OCI-LY1 (cell line): Measurements from ENCODE around the gene FBXW8.

Source experiments
- H2AFZ ChIP-seq: fragments of 200-600 bp; sonication (generic), shearing (Covaris generic); 2 replicates; pipeline ENCODE4 v1.6.0; 2014; ENCODE audit warnings: antibody characterized with exemption, mild to moderate bottlenecking, low read length
- H3F3A ChIP-seq: fragments of 200-600 bp; sonication (generic), shearing (Covaris generic); 2 replicates; pipeline ENCODE4 v1.6.0; 2014; ENCODE audit warnings: mild to moderate bottlenecking, antibody characterized with exemption, low read length, moderate library complexity; ENCODE audit not compliant: insufficient read depth
- H3K27ac ChIP-seq: fragments of 200-600 bp; sonication (generic); 2 replicates; pipeline ENCODE4 v1.5.1; 2014; ENCODE audit warnings: low read length, mixed run types, mild to moderate bottlenecking, low read depth; ENCODE audit not compliant: poor library complexity, severe bottlenecking
- H3K27me3 ChIP-seq: fragments of 200-600 bp; sonication (generic); 2 replicates; pipeline ENCODE4 v1.6.0; 2014; ENCODE audit warnings: antibody characterized with exemption, mild to moderate bottlenecking, low read length, moderate library complexity; ENCODE audit not compliant: insufficient read depth
- H3K36me3 ChIP-seq: fragments of 200-600 bp; sonication (generic); 2 replicates; pipeline ENCODE4 v1.6.1; 2014; ENCODE audit warnings: mild to moderate bottlenecking, antibody characterized with exemption, low read length, moderate library complexity, mixed read lengths; ENCODE audit not compliant: insufficient read depth
- H3K4me1 ChIP-seq: fragments of 200-600 bp; sonication (generic); 2 replicates; pipeline ENCODE4 v1.5.1; 2014; ENCODE audit warnings: mild to moderate bottlenecking, low read length, moderate library complexity; ENCODE audit not compliant: insufficient read depth, severe bottlenecking
- H3K4me2 ChIP-seq: fragments of 200-600 bp; sonication (generic), shearing (Covaris generic); 2 replicates; pipeline ENCODE4 v1.6.1; 2014; ENCODE audit warnings: low read length
- H3K4me3 ChIP-seq: fragments of 200-600 bp; sonication (generic); 2 replicates; pipeline ENCODE4 v1.5.1; 2014; ENCODE audit warnings: low read length, low read depth, mild to moderate bottlenecking, mixed read lengths; ENCODE audit not compliant: poor library complexity, severe bottlenecking
- H3K79me2 ChIP-seq: fragments of 200-600 bp; shearing (Covaris generic); 2 replicates; pipeline ENCODE4 v1.6.1; 2016; ENCODE audit warnings: mixed run types, low read length, mixed read lengths; ENCODE audit not compliant: insufficient read depth
- H3K9ac ChIP-seq: fragments of 200-600 bp; sonication (generic), shearing (Covaris generic); 2 replicates; pipeline ENCODE4 v1.6.1; 2014; ENCODE audit warnings: mild to moderate bottlenecking, low read length, mixed read lengths
- H3K9me2 ChIP-seq: fragments of 200-600 bp; sonication (generic), shearing (Covaris generic); 2 replicates; pipeline ENCODE4 v1.6.1; 2014; ENCODE audit warnings: low read depth, mild to moderate bottlenecking, low read length, mixed read lengths
- H3K9me3 ChIP-seq: fragments of 200-600 bp; shearing (Covaris generic); 2 replicates; pipeline ENCODE4 v1.6.1; 2014; ENCODE audit warnings: low read length, mixed read lengths
- H4K20me1 ChIP-seq: fragments of 200-600 bp; sonication (generic), shearing (Covaris generic); 2 replicates; pipeline ENCODE4 v1.6.0; 2016; ENCODE audit warnings: mild to moderate bottlenecking, low read length; ENCODE audit not compliant: insufficient read depth
- EZH2 ChIP-seq: fragments of 200-600 bp; sonication (generic), shearing (Covaris generic); IDR thresholded peaks from 2 replicates; pipeline ENCODE4 v1.8.0; 2017; ENCODE audit warnings: borderline replicate concordance, mixed run types, mild to moderate bottlenecking, antibody characterized with exemption, low read length, moderate library complexity, mixed read lengths
- TF ChIP-seq, protein P1 (sequence below): fragments of 200-600 bp; sonication (generic), shearing (Covaris generic); IDR thresholded peaks from 2 replicates; pipeline ENCODE4 v1.5.1; 2017; ENCODE audit warnings: mild to moderate bottlenecking, antibody characterized with exemption, low read length, moderate library complexity, mixed read lengths

FBXW8 gene

DNA sequence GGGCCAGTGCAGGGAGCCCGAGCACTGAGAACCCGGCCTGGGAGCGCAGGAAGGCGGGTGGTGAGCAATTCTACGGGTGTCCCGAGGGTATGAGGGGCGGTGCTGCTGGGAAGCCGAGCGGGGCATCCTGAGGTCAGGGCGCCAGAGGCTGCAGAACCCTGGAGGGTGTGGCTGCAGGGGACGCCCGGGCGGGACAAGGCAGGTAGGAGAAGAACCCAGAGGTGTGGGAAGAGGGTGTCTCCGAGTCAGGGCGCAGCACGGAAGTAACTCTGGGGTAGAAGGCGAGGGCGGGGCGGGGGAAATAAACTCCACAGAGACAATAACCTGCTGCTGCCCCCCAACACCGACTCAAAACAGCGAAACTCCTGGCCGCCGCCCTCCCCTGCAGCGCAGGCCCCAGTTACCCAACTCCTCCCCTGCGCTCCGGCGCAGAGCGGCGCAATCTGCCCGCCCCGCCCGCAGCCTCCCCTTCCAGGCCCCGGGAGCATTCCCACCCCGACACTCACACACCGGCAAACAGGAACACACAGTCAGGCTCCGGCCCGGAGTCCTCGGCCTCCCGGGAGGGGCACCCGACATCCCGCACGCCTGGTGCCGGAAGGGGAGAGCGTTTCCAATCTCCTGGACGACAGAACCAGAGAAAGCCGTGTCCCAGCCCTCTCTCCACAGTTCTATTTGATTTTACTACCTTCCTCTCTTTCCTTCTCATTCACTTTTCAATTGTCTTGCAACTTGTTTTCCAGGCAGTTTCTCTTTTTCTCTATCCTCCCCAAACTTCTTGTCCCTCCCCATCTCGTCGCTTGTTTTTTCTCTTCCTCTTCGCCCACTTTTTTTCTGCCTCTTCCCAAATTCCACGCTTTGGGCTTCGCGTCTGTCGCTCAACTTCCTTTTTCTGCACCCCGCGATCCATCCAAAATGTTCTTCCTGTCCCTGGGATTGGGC is 31.9 kb upstream of the FBXW8 start:
- Histone ChIP-seq H3K4me3 (peak overlapping the region; percentile 86), H3K9ac (peak overlapping the region; percentile 92)
- no peak for TF ChIP-seq EZH2
- TF ChIP-seq, protein P1, sequence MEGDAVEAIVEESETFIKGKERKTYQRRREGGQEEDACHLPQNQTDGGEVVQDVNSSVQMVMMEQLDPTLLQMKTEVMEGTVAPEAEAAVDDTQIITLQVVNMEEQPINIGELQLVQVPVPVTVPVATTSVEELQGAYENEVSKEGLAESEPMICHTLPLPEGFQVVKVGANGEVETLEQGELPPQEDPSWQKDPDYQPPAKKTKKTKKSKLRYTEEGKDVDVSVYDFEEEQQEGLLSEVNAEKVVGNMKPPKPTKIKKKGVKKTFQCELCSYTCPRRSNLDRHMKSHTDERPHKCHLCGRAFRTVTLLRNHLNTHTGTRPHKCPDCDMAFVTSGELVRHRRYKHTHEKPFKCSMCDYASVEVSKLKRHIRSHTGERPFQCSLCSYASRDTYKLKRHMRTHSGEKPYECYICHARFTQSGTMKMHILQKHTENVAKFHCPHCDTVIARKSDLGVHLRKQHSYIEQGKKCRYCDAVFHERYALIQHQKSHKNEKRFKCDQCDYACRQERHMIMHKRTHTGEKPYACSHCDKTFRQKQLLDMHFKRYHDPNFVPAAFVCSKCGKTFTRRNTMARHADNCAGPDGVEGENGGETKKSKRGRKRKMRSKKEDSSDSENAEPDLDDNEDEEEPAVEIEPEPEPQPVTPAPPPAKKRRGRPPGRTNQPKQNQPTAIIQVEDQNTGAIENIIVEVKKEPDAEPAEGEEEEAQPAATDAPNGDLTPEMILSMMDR, result no peak

DNA sequence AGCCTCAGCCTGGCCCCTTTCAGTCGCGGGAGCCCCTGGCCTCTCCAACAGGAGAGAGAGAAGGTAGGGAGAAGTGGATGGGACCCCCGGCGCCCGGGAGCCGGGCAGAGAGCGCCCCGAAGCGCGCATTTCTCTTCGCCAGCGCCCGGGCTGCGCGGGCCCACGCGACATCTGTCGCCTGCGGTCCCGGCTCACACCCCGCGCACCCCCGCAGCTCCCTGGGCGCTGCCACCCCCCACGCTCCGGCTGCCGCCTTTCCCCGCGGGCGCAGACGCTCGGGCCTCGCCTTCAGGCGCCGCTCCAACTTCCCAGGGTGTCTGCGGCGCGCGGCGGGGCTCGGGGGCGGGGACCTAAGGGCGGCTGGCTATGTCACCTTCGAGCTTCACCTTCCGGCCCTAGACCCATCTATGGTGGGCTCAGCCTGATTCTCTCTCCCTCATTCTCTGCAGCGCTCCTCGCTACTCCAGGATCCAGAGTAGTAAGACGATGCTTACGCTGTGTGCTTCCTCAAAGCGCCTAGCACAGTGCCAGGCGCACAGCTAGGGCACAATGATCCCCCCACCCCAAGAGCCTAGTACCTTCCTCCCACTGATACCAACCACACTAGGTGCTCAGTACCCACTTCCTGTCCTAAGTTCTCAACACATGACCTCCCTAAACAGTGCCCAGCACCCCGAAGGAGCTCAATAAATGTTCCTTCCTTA is 31.1 kb upstream of the FBXW8 start:
- H3F3A ChIP-seq, result no peaks in the 10 kb centered on the region
- H3K27ac ChIP-seq, result peak overlapping the region; percentile 76
- H3K9ac ChIP-seq, result peak overlapping the region; percentile 92
- H3K36me3 ChIP-seq, result peaks cover 43% of the 10 kb centered on the region
- peak overlapping the region; percentile 86 for H3K4me3 ChIP-seq
- no peaks in the 10 kb centered on the region for H3K9me2 ChIP-seq
- H4K20me1 ChIP-seq, result no peaks in the 10 kb centered on the region
- H3K4me2 ChIP-seq, result peak overlapping the region; percentile 91
- H3K9me3 ChIP-seq, result no peaks in the 10 kb centered on the region
- no peak for TF ChIP-seq EZH2
- TF ChIP-seq, protein P1, result no peak
- no peak overlapping the region for H2AFZ ChIP-seq
- peaks cover 34% of the 10 kb centered on the region for H3K4me1 ChIP-seq
- no peaks in the 10 kb centered on the region for H3K27me3 ChIP-seq
- peaks cover 50% of the 10 kb centered on the region for H3K79me2 ChIP-seq

More for the DNA sequence above, 31.9 kb upstream of the FBXW8 start:
- Histone ChIP-seq H3K27ac (peak overlapping the region; percentile 60), H3K9me3 (no peaks in the 10 kb centered on the region), H3K9me2 (no peaks in the 10 kb centered on the region), H2AFZ (no peak overlapping the region), H3K79me2 (peaks cover 51% of the 10 kb centered on the region), H3K27me3 (no peaks in the 10 kb centered on the region), H4K20me1 (no peaks in the 10 kb centered on the region), H3F3A (no peaks in the 10 kb centered on the region), H3K4me2 (peak overlapping the region; percentile 91), H3K4me1 (peaks cover 32% of the 10 kb centered on the region), H3K36me3 (peaks cover 52% of the 10 kb centered on the region)

DNA sequence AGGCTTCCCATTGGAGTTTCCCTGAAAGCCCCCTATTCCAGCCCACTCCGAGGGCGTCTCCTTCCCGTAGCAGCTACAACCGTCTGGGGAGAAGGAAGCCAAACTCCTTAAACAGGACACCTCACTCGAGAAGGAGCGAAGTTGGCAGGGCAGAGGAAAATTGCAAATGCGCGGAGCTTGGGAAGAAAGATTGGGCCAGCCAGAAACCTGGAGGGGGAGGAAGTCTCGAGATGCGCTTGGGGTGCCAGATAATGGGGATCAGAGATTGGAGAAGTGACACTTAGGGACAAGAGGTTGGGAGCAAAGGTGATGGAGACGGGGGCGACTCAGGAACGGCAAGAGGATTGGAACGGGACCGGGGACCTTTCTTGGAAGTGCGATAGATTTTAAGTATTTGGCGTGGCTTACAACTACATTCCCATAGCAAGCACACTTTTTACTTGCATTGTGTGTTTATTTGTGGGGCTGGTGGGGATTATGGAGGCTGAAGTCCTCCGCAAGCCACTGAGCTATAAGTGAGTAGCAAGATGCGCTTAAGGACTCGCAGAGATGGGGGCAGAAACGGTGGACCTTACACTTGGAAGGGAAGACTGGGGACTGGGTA is 30.4 kb upstream of the FBXW8 start:
- Histone ChIP-seq H2AFZ (no peak overlapping the region), H3K9me3 (no peaks in the 10 kb centered on the region), H3K4me2 (peak overlapping the region; percentile 91), H3K4me1 (peaks cover 41% of the 10 kb centered on the region), H3K9ac (peak overlapping the region; percentile 92), H3K36me3 (peaks cover 37% of the 10 kb centered on the region), H3K79me2 (peaks cover 44% of the 10 kb centered on the region), H3F3A (no peaks in the 10 kb centered on the region), H3K9me2 (no peaks in the 10 kb centered on the region), H3K27me3 (no peaks in the 10 kb centered on the region), H3K4me3 (peak overlapping the region; percentile 86), H3K27ac (peak overlapping the region; percentile 76), H4K20me1 (no peaks in the 10 kb centered on the region)
- no peak for TF ChIP-seq EZH2
- TF ChIP-seq, protein P1, result no peak
